GM23248 (cell line): ENCODE measurements around the gene TPT1. TPM values are rescaled to one million over a fixed set of nuclear protein-coding genes. Genes with fewer than 3 reads are reported as not detected.
"Not testable (repeated sequence)": the region's sequence is repeated elsewhere in the genome, so short reads cannot be mapped to it uniquely, and the experiment has no call there.

Source experiments
- DNase-seq: peaks from one replicate; pipeline ENCODE4 v3.0.0-alpha.2; 2015
- H2AFZ ChIP-seq: fragments of 200-600 bp; sonication (generic); 2 replicates; pipeline ENCODE4 v1.6.1; 2016; ENCODE audit warnings: antibody characterized with exemption
- H3F3A ChIP-seq: fragments of 200-600 bp; sonication (generic); 2 replicates; pipeline ENCODE4 v1.6.1; 2016; ENCODE audit warnings: mild to moderate bottlenecking, antibody characterized with exemption, mixed run types; ENCODE audit not compliant: insufficient read depth
- H3K27ac ChIP-seq: fragments of 200-600 bp; sonication (generic); 2 replicates; pipeline ENCODE4 v1.5.1; 2016; ENCODE audit warnings: mild to moderate bottlenecking
- H3K27me3 ChIP-seq: fragments of 200-600 bp; sonication (generic); replicated peaks from 2 replicates; pipeline ENCODE4 v1.6.1; 2016; ENCODE audit warnings: mild to moderate bottlenecking; ENCODE audit not compliant: insufficient read depth
- H3K36me3 ChIP-seq: fragments of 200-600 bp; sonication (generic); 2 replicates; pipeline ENCODE4 v1.6.1; 2016; ENCODE audit warnings: low read depth, mild to moderate bottlenecking
- H3K4me1 ChIP-seq: fragments of 200-600 bp; sonication (generic); 2 replicates; pipeline ENCODE4 v1.6.1; 2016; ENCODE audit warnings: mild to moderate bottlenecking; ENCODE audit not compliant: insufficient read depth
- H3K4me2 ChIP-seq: fragments of 200-600 bp; sonication (generic); one replicate; pipeline ENCODE4 v1.6.1; 2016; ENCODE audit warnings: mild to moderate bottlenecking; ENCODE audit not compliant: unreplicated experiment
- H3K4me3 ChIP-seq: fragments of 200-600 bp; sonication (generic); 2 replicates; pipeline ENCODE4 v1.5.1; 2016; ENCODE audit warnings: mild to moderate bottlenecking
- H3K79me2 ChIP-seq: fragments of 200-600 bp; sonication (generic); 2 replicates; pipeline ENCODE4 v1.6.1; 2016; ENCODE audit warnings: mild to moderate bottlenecking; ENCODE audit not compliant: insufficient read depth
- H3K9ac ChIP-seq: fragments of 200-600 bp; sonication (generic); 2 replicates; pipeline ENCODE4 v1.6.1; 2016; ENCODE audit warnings: mild to moderate bottlenecking
- H3K9me2 ChIP-seq: fragments of 200-600 bp; sonication (generic); 2 replicates; pipeline ENCODE4 v1.6.1; 2016; ENCODE audit warnings: mixed run types, mild to moderate bottlenecking, moderate library complexity; ENCODE audit not compliant: insufficient read depth
- H3K9me3 ChIP-seq: fragments of 200-600 bp; sonication (generic); one replicate; pipeline ENCODE4 v1.6.1; 2017; ENCODE audit warnings: low read depth
- H4K20me1 ChIP-seq: fragments of 200-600 bp; sonication (generic); 2 replicates; pipeline ENCODE4 v1.6.0; 2016; ENCODE audit not compliant: insufficient read depth
- EZH2 ChIP-seq: fragments of 200-600 bp; sonication (generic); IDR thresholded peaks from 2 replicates; pipeline ENCODE4 v1.6.1; 2018; ENCODE audit warnings: antibody characterized with exemption, mild to moderate bottlenecking; ENCODE audit not compliant: insufficient read depth, poor library complexity, severe bottlenecking
- EZH2phosphoT487 ChIP-seq: fragments of 200-600 bp; sonication (generic); IDR thresholded peaks from 2 replicates; pipeline ENCODE4 v1.6.1; 2018; ENCODE audit warnings: antibody characterized with exemption, moderate library complexity, mild to moderate bottlenecking, low read depth; ENCODE audit not compliant: insufficient read depth
- WGBS, 2 experiments: methylation state at CpG; one replicate each; pipeline ENCODE4 v1.1.6; 2015 to 2017; ENCODE audit warnings: low lambda C conversion rate in 2 of 2, low coverage in 1 of 2; ENCODE audit errors: missing lambda C conversion rate in 2 of 2; 5-methylcytosine and 5-hydroxymethylcytosine counted together
- in situ Hi-C: fragments of 300-500 bp; cut with MboI; formaldehyde crosslinking; loops from 2 replicates; pipeline ENCODE4 v1.15.0; 2020
- polyA plus RNA-seq: library from polyadenylated mRNA; unstranded; fragments of >200 nt; fragmentation: Nextera tagmentation; extraction: Ambion mirVana; gene quantifications from 2 replicates; pipeline ENCODE4 v1.2.1, GENCODE V29; 2016
- total RNA-seq: library from RNA; depleted of rRNA; stranded (reverse); fragments of >200 nt; shearing (Covaris generic); gene quantifications from 2 replicates; pipeline ENCODE4 v1.2.3, GENCODE V29; 2014; rRNA removed

TPT1 gene
- 2,021 and 2,164 TPM in 2 replicates for total RNA-seq
- 1,100 and 1,151 TPM in 2 replicates for polyA plus RNA-seq

DNA sequence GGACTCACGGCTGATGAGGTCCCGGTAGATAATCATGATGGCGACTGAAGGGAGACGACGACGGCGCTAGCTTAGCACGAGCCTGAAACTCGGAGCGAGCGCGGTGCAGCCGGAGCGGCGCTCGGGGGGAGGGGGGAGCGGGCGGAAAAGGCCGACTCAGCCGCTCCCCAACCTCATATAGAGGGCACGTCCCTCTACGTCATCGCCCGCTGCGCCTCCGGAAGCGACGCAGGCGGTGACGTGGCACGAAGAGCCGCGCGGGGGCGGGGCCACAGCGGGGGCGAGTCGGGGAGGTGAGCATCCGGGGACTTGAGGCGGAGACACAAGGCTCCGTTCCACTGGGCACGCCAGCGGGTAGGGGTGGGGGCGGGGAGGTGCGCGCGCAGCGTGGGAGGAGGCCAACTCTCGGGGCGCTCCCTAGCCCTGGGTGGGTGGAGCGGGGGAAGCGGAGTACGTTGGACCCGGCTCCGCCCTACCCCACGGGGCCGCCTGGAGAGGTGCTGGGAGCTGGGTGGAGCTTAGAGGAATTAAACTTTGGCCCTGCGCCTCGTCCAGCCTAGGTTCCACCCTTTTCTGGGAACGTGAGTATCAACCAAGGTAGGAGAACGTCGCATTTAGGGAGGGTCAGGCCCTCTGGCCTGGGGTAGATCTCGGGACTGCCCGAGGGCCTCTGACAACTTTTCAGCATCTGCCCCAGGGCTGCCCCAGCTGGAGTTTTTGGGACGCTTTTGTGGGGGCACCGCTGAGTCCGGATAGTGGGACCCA, at the start of gene TPT1:
TPT1 (minus strand) TSS at position 150 of the 765 bp plus-strand sequence; CDS start at position 36, 114 bp downstream.
- H3F3A ChIP-seq: peaks cover 44% of the 10 kb centered on the region
- peaks cover 41% of the 10 kb centered on the region for H3K36me3 ChIP-seq
- peak within 1 kb of the TSS; percentile 99 for H3K9ac ChIP-seq
- no peaks in the 10 kb centered on the region for H3K9me2 ChIP-seq
- H2AFZ ChIP-seq: peak within 1 kb of the TSS; percentile 92
- peaks cover 63% of the 10 kb centered on the region for H3K79me2 ChIP-seq
- no peaks in the 10 kb centered on the region for H3K9me3 ChIP-seq
- H4K20me1 ChIP-seq: peaks cover 41% of the 10 kb centered on the region
- WGBS, 2 experiments: 0 to 1% methylated on average over 32 to 60 of the region's 67 CpGs
- peak; percentile 99 for DNase-seq
- peak within 1 kb of the TSS; percentile 98 for H3K4me3 ChIP-seq
- H3K27ac ChIP-seq: peak within 1 kb of the TSS; percentile 98
- TF ChIP-seq EZH2 (no peak), EZH2phosphoT487 (no peak)
- peak within 1 kb of the TSS; percentile 96 for H3K4me2 ChIP-seq
- in situ Hi-C loops: no loop called here
- H3K27me3 ChIP-seq: no peaks in the 10 kb centered on the region
- peaks cover 39% of the 10 kb centered on the region for H3K4me1 ChIP-seq

DNA sequence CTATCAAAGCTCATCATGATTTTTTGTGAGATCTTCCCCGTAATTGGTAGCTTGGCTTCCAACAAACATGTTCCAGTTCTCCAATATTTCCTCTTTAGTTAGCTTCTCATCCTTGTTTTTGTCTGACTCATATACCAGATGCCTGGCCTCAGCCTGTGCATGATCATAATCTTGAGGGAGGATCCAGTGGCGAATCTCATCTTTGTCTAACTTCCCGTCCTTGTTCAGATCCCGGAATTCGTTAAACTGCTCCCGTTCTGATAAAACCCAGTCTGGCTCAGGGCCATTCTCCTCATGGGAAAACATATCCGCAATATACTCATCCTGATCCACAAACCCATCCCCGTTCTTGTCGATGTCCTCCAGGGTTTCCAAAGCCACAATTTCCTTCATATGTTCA, 49.4 kb upstream of the TPT1 start:
- H3K4me1 ChIP-seq, H3K27me3 ChIP-seq, H3K9me3 ChIP-seq, H3K79me2 ChIP-seq, in situ Hi-C loops, DNase-seq, H3K9ac ChIP-seq, H4K20me1 ChIP-seq, H3K36me3 ChIP-seq, H2AFZ ChIP-seq, H3K4me3 ChIP-seq, H3K27ac ChIP-seq, H3K4me2 ChIP-seq, H3K9me2 ChIP-seq: not testable (repeated sequence)
- peaks cover 11% of the 10 kb centered on the region for H3F3A ChIP-seq
- 87 to 89% methylated on average over 9 of the region's 9 CpGs for WGBS, 2 experiments

DNA sequence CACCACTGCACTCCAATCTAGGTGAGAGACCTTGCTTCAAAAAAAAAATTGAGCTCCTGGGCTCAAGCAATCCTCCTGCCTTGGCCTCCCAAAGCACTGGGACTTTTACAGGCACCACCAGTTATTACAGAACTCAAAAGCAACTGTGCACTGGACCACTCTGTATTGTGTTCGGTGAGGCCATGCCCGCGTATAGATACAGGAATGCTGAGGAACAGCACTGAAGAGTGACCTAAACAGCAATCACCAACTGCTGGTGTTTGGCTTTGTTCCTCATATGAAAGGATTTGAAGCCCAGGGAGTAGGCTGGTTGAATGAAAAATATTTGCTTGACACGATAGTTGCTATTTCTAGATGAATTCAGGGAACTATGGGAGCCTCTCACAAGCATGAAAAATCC, 47.7 kb upstream of the TPT1 start:
- no peak overlapping the region for H3K4me2 ChIP-seq
- TF ChIP-seq EZH2phosphoT487 (no peak), EZH2 (no peak)
- no peak overlapping the region for H3K4me3 ChIP-seq
- WGBS, 2 experiments: 95 to 99% methylated on average over 4 of the region's 4 CpGs
- H4K20me1 ChIP-seq: no peaks in the 10 kb centered on the region
- H3K9me3 ChIP-seq: no peaks in the 10 kb centered on the region
- H3F3A ChIP-seq: no peaks in the 10 kb centered on the region
- no peaks in the 10 kb centered on the region for H3K9me2 ChIP-seq
- no peak overlapping the region for H3K9ac ChIP-seq
- H3K27me3 ChIP-seq: no peaks in the 10 kb centered on the region
- DNase-seq: no peak
- no peaks in the 10 kb centered on the region for H3K4me1 ChIP-seq
- H3K36me3 ChIP-seq: no peaks in the 10 kb centered on the region; the same call in 1 of the 2 replicates
- H2AFZ ChIP-seq: no peak overlapping the region
- no peak overlapping the region for H3K27ac ChIP-seq
- in situ Hi-C loops: no loop called here
- H3K79me2 ChIP-seq: no peaks in the 10 kb centered on the region

DNA sequence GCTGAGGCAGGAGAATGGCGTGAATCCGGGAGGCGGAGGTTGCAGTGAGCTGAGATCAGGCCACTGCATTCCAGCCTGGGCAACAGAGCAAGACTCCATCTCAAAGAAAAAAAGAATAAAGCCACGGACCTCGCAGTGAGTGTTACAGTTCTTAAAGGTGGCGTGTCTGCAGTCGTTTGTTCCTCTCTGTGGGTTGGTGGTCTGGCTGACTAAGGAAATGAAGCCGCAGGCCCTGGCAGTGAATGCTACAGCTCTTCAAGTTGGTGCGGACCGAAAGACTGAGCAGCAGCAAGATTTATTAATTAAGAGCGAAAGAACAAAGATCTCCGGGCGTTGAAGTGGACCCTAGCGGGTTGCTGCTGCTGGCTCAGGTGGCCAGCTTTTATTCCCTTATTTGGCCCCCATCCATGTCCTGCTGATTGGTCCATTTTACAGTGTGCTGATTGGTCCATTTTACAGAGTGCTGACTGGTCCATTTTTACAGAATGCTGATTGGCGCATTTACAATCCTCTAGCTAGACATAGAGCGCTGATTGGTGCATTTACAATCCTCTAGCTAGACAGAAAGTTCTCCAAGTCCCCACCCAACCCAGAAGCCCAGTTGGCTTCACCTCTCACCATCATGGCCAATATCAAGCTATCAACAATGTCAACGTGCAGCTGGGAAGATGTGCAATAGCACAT, 46.1 kb upstream of the TPT1 start:
- H3K4me3 ChIP-seq, H2AFZ ChIP-seq, H3K4me2 ChIP-seq, H3K9ac ChIP-seq, DNase-seq, H3K9me2 ChIP-seq, H3K27me3 ChIP-seq, in situ Hi-C loops, H3K79me2 ChIP-seq, H3K27ac ChIP-seq, H3F3A ChIP-seq, H3K4me1 ChIP-seq, H4K20me1 ChIP-seq, H3K36me3 ChIP-seq, H3K9me3 ChIP-seq: not testable (repeated sequence)
- 88 to 95% methylated on average over 16 to 17 of the region's 17 CpGs for WGBS, 2 experiments
